Panc1 (cell line): Measurements from ENCODE around the gene MAPKBP1. TPM values are rescaled to one million over a fixed set of nuclear protein-coding genes. Genes with fewer than 3 reads are reported as not detected.

Source experiments
- ATAC-seq: fragments of 200-7000 bp; cut with Tn5 transposase; 2 replicates; pipeline ENCODE4 v1.9.1; 2020; ENCODE audit warnings: mild to moderate bottlenecking, moderate library complexity
- BruUV-seq: library from RNA; stranded (reverse); fragments of 400-500 nt; replicated peaks from 2 replicates; lab custom pipeline; 2021; lab: Mats Ljungman, UMichigan
- CTCF ChIA-PET: fragments of 300-600 bp; sonication (Branson Sonifier 250); formaldehyde crosslinking; loops from one replicate; lab custom pipeline; 2022; ENCODE audit warnings: antibody characterized with exemption; lab: Charles Lee
- POLR2A ChIA-PET: fragments of 300-600 bp; sonication (Branson Sonifier 250); formaldehyde crosslinking; loops from one replicate; lab custom pipeline; 2022; ENCODE audit warnings: antibody characterized with exemption; lab: Charles Lee
- DNase-seq: peaks from one replicate; pipeline ENCODE4 v3.0.0-alpha.2; 2010; ENCODE audit warnings: low read depth, low spot score
- H3K27ac ChIP-seq: 2 replicates; pipeline ENCODE4 v1.5.1; 2011; ENCODE audit warnings: mild to moderate bottlenecking, low read length, inconsistent platforms
- H3K27me3 ChIP-seq: fragments of 200-500 bp; sonication (Bioruptor generic); 2 replicates; pipeline ENCODE4 v1.6.0; 2014; ENCODE audit warnings: low read length, inconsistent platforms; ENCODE audit not compliant: control insufficient read depth, insufficient read depth
- H3K36me3 ChIP-seq: fragments of 200-500 bp; sonication (Bioruptor generic); 2 replicates; pipeline ENCODE4 v1.5.1; 2014; ENCODE audit warnings: inconsistent platforms, mild to moderate bottlenecking, low read length, moderate library complexity; ENCODE audit not compliant: control insufficient read depth, insufficient read depth
- H3K4me1 ChIP-seq: 2 replicates; pipeline ENCODE4 v1.5.1; 2011; ENCODE audit warnings: inconsistent platforms, mild to moderate bottlenecking, low read length, moderate library complexity; ENCODE audit not compliant: control insufficient read depth, insufficient read depth
- H3K4me3 ChIP-seq, 2 experiments: 2 replicates each; pipeline ENCODE4 v1.5.1; 2011 to 2012; ENCODE audit warnings: low read depth in 2 of 2, low read length in 2 of 2, mild to moderate bottlenecking in 2 of 2, inconsistent platforms in 1 of 2, moderate library complexity in 1 of 2
- H3K9me3 ChIP-seq: fragments of 200-500 bp; sonication (Bioruptor generic); 2 replicates; pipeline ENCODE4 v1.5.1; 2014; ENCODE audit warnings: low read depth, mild to moderate bottlenecking, inconsistent platforms, low read length, moderate library complexity; ENCODE audit not compliant: control insufficient read depth, insufficient read depth
- POLR2AphosphoS5 ChIP-seq: IDR thresholded peaks from 2 replicates; pipeline ENCODE4 v1.6.1; 2012; ENCODE audit warnings: mild to moderate bottlenecking, low read depth, low read length, moderate library complexity
- SIN3A ChIP-seq: IDR thresholded peaks from 2 replicates; pipeline ENCODE4 v1.6.1; 2012; ENCODE audit warnings: low read depth, mild to moderate bottlenecking, low read length, moderate library complexity, borderline replicate concordance; ENCODE audit not compliant: insufficient read depth
- TCF7L2 ChIP-seq: IDR thresholded peaks from 2 replicates; pipeline ENCODE4 v1.6.1; 2011; ENCODE audit warnings: mild to moderate bottlenecking, low read depth, low read length, inconsistent platforms
- in situ Hi-C: cut with HindIII; loops from 2 replicates; pipeline ENCODE4 v1.10.0; 2016; ENCODE audit warnings: low sequenced_read_pairs, low pct_unique_long_range_greater_than_20kb
- intact Hi-C: fragments of 100-400 bp; cut with micrococcal nuclease; formaldehyde crosslinking; loops from one replicate; pipeline ENCODE4 v1.10.0; 2022; ENCODE audit not compliant: unreplicated experiment
- total RNA-seq: library from RNA; stranded (reverse); gene quantifications from one replicate; pipeline ENCODE4 v1.2.1, GENCODE V29; 2021; ENCODE audit not compliant: unreplicated experiment
- TF ChIP-seq, protein P1 (sequence below), 2 experiments: IDR thresholded peaks; 2 replicates each; pipeline ENCODE4 v1.6.1; 2011 to 2012; ENCODE audit warnings: low read depth in 2 of 2, control low read depth in 1 of 2, low read length in 1 of 2, mild to moderate bottlenecking in 1 of 2, moderate library complexity in 1 of 2; ENCODE audit not compliant: insufficient read depth in 1 of 2
- TF ChIP-seq, protein P2 (sequence below): fragments of 450-650 bp; IDR thresholded peaks from 2 replicates; pipeline ENCODE4 v1.5.1; 2017; ENCODE audit warnings: mild to moderate bottlenecking

The MAPKBP1 gene
- total RNA-seq, 1 experiment from 2014 or later: 38.4 TPM

DNA sequence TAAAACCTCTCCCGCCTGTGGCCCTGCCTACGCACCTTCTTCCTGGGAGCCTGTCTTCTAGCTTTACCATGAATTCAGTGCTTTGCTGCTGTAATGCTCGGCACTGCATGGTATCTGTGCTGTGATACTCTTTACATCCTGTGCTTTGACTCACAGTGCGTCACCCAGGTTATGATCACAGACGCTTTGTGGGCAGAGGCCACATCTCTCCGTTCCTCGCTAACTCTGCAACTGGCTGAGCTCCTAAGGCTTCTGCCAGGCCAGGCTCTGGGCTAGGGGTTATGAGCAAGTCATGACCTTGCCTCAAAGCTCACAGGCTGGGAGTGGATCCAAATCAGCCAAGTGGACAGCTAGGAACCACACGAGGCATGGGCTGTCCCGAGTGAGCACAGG, 96.4 kb downstream of the MAPKBP1 start:
- Histone ChIP-seq H3K9me3 (no peaks in the 10 kb centered on the region), H3K4me3 (no peak overlapping the region), H3K4me1 (peaks cover 13% of the 10 kb centered on the region), H3K36me3 (no peaks in the 10 kb centered on the region), H3K27ac (0 out of 2 replicates have a peak overlapping the region, but pooled peaks have one; percentile 34), H3K27me3 (no peaks in the 10 kb centered on the region)
- POLR2A ChIA-PET: no interaction called here
- peak; percentile 84 for ATAC-seq
- no TSS peak for BruUV-seq
- DNase-seq: peak; percentile 60
- CTCF ChIA-PET: no interaction called here
- intact Hi-C loops (no loop called here), in situ Hi-C loops (no loop called here)
- TF ChIP-seq SIN3A: no peak
- no peak for TF ChIP-seq POLR2AphosphoS5
- TF ChIP-seq, protein P1, sequence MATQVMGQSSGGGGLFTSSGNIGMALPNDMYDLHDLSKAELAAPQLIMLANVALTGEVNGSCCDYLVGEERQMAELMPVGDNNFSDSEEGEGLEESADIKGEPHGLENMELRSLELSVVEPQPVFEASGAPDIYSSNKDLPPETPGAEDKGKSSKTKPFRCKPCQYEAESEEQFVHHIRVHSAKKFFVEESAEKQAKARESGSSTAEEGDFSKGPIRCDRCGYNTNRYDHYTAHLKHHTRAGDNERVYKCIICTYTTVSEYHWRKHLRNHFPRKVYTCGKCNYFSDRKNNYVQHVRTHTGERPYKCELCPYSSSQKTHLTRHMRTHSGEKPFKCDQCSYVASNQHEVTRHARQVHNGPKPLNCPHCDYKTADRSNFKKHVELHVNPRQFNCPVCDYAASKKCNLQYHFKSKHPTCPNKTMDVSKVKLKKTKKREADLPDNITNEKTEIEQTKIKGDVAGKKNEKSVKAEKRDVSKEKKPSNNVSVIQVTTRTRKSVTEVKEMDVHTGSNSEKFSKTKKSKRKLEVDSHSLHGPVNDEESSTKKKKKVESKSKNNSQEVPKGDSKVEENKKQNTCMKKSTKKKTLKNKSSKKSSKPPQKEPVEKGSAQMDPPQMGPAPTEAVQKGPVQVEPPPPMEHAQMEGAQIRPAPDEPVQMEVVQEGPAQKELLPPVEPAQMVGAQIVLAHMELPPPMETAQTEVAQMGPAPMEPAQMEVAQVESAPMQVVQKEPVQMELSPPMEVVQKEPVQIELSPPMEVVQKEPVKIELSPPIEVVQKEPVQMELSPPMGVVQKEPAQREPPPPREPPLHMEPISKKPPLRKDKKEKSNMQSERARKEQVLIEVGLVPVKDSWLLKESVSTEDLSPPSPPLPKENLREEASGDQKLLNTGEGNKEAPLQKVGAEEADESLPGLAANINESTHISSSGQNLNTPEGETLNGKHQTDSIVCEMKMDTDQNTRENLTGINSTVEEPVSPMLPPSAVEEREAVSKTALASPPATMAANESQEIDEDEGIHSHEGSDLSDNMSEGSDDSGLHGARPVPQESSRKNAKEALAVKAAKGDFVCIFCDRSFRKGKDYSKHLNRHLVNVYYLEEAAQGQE (IDR thresholded peaks at IDR 0.05; ENCODE audit: insufficient read depth in 1 of 2, low read depth in 2 of 2, low read length in 1 of 2): no peak
- TF ChIP-seq, protein P2, sequence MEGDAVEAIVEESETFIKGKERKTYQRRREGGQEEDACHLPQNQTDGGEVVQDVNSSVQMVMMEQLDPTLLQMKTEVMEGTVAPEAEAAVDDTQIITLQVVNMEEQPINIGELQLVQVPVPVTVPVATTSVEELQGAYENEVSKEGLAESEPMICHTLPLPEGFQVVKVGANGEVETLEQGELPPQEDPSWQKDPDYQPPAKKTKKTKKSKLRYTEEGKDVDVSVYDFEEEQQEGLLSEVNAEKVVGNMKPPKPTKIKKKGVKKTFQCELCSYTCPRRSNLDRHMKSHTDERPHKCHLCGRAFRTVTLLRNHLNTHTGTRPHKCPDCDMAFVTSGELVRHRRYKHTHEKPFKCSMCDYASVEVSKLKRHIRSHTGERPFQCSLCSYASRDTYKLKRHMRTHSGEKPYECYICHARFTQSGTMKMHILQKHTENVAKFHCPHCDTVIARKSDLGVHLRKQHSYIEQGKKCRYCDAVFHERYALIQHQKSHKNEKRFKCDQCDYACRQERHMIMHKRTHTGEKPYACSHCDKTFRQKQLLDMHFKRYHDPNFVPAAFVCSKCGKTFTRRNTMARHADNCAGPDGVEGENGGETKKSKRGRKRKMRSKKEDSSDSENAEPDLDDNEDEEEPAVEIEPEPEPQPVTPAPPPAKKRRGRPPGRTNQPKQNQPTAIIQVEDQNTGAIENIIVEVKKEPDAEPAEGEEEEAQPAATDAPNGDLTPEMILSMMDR: no peak
- TF ChIP-seq TCF7L2: no peak

DNA sequence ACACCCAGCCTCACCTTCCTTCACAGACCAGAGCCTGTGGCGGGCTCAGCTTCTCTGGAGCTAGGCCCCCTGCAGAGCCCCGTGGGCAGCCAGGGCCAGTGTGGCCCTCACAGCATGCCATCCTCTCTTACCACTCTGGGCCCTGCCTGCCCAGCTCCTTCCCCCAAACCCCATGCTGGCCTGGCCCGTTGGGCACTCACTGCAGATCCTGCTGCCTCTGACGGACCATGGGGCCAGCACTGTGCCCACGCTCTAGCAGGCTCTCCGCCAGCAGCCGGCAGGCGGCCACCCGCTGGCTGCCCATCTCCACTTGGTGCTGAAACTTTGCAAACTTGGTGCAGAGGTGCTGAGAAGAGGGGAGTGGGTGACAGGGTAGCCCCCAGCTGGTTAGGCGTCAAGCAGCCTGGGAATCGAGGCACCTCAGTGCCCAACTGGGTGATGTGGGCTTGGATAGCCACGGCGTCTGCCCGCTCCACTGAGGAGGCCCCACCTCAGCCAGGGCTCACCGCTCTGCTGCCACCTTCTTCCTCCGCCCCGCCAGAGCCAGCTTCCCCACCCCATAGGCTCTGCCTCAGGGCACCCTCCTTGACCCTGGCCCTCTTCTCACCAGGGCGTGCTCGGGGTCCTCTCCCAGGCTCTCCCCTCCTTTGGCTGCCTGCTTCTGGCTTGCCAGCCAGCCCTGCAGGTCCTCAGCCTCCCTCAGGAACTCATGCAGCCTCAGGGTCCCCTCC, 97.1 kb downstream of the MAPKBP1 start:
- ATAC-seq: no peak; the same call in 1 of the 2 replicates
- intact Hi-C loops: no loop called here
- H3K27ac ChIP-seq: no peak overlapping the region
- ChIA-PET POLR2A (no interaction called here), CTCF (no interaction called here)
- no peaks in the 10 kb centered on the region for H3K27me3 ChIP-seq
- H3K9me3 ChIP-seq: no peaks in the 10 kb centered on the region
- BruUV-seq: no TSS peak
- peaks cover 9% of the 10 kb centered on the region for H3K4me1 ChIP-seq
- in situ Hi-C loops: no loop called here
- no peak for TF ChIP-seq SIN3A
- TF ChIP-seq, protein P2: no peak
- TF ChIP-seq, protein P1 (IDR thresholded peaks at IDR 0.05; ENCODE audit: insufficient read depth in 1 of 2, low read depth in 2 of 2, low read length in 1 of 2): no peak
- TF ChIP-seq TCF7L2: no peak
- TF ChIP-seq POLR2AphosphoS5: no peak
- no peaks in the 10 kb centered on the region for H3K36me3 ChIP-seq
- H3K4me3 ChIP-seq: no peak overlapping the region
- DNase-seq: no peak
